Neuronal stem cell (in vitro differentiated cells): ENCODE results near the gene HLA-DRB1.

Source experiments
- DNase-seq: peaks from one replicate; pipeline ENCODE4 v3.0.0-alpha.2; 2013; ENCODE audit warnings: low spot score
- H2AFZ ChIP-seq: one replicate; pipeline ENCODE4 v1.6.1; 2013; ENCODE audit warnings: mild to moderate bottlenecking, low read length, inconsistent platforms
- H2AK5ac ChIP-seq: 2 replicates; pipeline ENCODE4 v1.6.1; 2013; ENCODE audit warnings: low read depth, mild to moderate bottlenecking, inconsistent platforms, low read length, moderate library complexity, mixed read lengths
- H2BK120ac ChIP-seq: 2 replicates; pipeline ENCODE4 v1.6.1; 2013; ENCODE audit warnings: low read depth, mild to moderate bottlenecking, inconsistent platforms, low read length, moderate library complexity, mixed read lengths
- H2BK12ac ChIP-seq: one replicate; pipeline ENCODE4 v1.6.1; 2013; ENCODE audit warnings: low read length, inconsistent platforms
- H2BK15ac ChIP-seq: 2 replicates; pipeline ENCODE4 v1.6.1; 2013; ENCODE audit warnings: mild to moderate bottlenecking, low read length, inconsistent platforms, mixed read lengths
- H2BK5ac ChIP-seq: one replicate; pipeline ENCODE4 v1.6.1; 2013; ENCODE audit warnings: inconsistent platforms, mild to moderate bottlenecking, low read length, moderate library complexity
- H3K14ac ChIP-seq: one replicate; pipeline ENCODE4 v1.6.1; 2013; ENCODE audit warnings: low read length, inconsistent platforms
- H3K18ac ChIP-seq: 2 replicates; pipeline ENCODE4 v1.6.1; 2013; ENCODE audit warnings: low read length, inconsistent platforms
- H3K23ac ChIP-seq: 2 replicates; pipeline ENCODE4 v1.6.1; 2013; ENCODE audit warnings: low read depth, mild to moderate bottlenecking, mixed read lengths, low read length, inconsistent platforms; ENCODE audit not compliant: poor library complexity
- H3K27ac ChIP-seq: replicated peaks from 3 replicates; pipeline ENCODE4 v1.5.1; 2013; ENCODE audit warnings: low read length, inconsistent platforms
- H3K27me3 ChIP-seq, 3 experiments: 2 replicates each; pipeline ENCODE4 v1.6.1; 2013; ENCODE audit warnings: low read length in 3 of 3, mild to moderate bottlenecking in 2 of 3, inconsistent platforms in 1 of 3, low read depth in 1 of 3, mixed read lengths in 1 of 3, moderate library complexity in 1 of 3; ENCODE audit not compliant: control insufficient read depth in 3 of 3, insufficient read depth in 3 of 3
- H3K36me3 ChIP-seq, 2 donors: replicated peaks in 1 of 2; 2 replicates each; pipeline ENCODE4 v1.6.1; 2013; ENCODE audit warnings: low read length in 2 of 2; ENCODE audit not compliant: control insufficient read depth in 2 of 2, insufficient read depth in 2 of 2
- H3K4ac ChIP-seq: 2 replicates; pipeline ENCODE4 v1.6.1; 2013; ENCODE audit warnings: inconsistent platforms, mild to moderate bottlenecking, low read length, moderate library complexity
- H3K4me1 ChIP-seq, 2 donors: 1 replicate in 1 of 2; 2 replicates in 1 of 2; pipeline ENCODE4 v1.6.1; 2013; ENCODE audit warnings: low read length in 2 of 2, low read depth in 1 of 2; ENCODE audit not compliant: control insufficient read depth in 2 of 2, insufficient read depth in 1 of 2
- H3K4me2 ChIP-seq: one replicate; pipeline ENCODE4 v1.6.1; 2013; ENCODE audit warnings: mild to moderate bottlenecking, low read length, inconsistent platforms; ENCODE audit not compliant: insufficient read depth, poor library complexity, severe bottlenecking
- H3K4me3 ChIP-seq, 2 donors: 2 replicates each; pipeline ENCODE4 v1.5.1; 2013; ENCODE audit warnings: low read length in 2 of 2, mild to moderate bottlenecking in 2 of 2, inconsistent platforms in 1 of 2, moderate library complexity in 1 of 2
- H3K79me1 ChIP-seq: one replicate; pipeline ENCODE4 v1.6.1; 2013; ENCODE audit warnings: low read depth, mild to moderate bottlenecking, inconsistent platforms, low read length, moderate library complexity
- H3K9ac ChIP-seq: one replicate; pipeline ENCODE4 v1.6.1; 2013; ENCODE audit warnings: mild to moderate bottlenecking, low read depth, low read length, inconsistent platforms; ENCODE audit not compliant: poor library complexity
- H3K9me3 ChIP-seq, 2 donors: replicated peaks in 1 of 2; 2 replicates each; pipeline versions ENCODE3 to v1.6.1; 2013; ENCODE audit warnings: low read length in 2 of 2, mild to moderate bottlenecking in 2 of 2, inconsistent platforms in 1 of 2, low read depth in 1 of 2, mixed read lengths in 1 of 2, moderate library complexity in 1 of 2; ENCODE audit not compliant: control insufficient read depth in 2 of 2, insufficient read depth in 1 of 2
- H4K8ac ChIP-seq: one replicate; pipeline ENCODE4 v1.6.1; 2013; ENCODE audit warnings: low read depth, mild to moderate bottlenecking, inconsistent platforms, low read length, moderate library complexity
- H4K91ac ChIP-seq: one replicate; pipeline ENCODE4 v1.6.1; 2013; ENCODE audit warnings: low read length, low read depth, mild to moderate bottlenecking, inconsistent platforms; ENCODE audit not compliant: poor library complexity
- WGBS, 2 donors: extraction: QIAGEN DNeasy Blood & Tissue Kit; methylation state at CpG; one replicate each; pipeline ENCODE4 v1.1.7; 2013; ENCODE audit warnings: missing lambda C conversion rate in 2 of 2, mixed read lengths in 1 of 2; ENCODE audit not compliant: insufficient read length in 2 of 2, insufficient replicate concordance in 1 of 2; ENCODE audit errors: extremely low coverage in 2 of 2; 5-methylcytosine and 5-hydroxymethylcytosine counted together

Gene HLA-DRB1

GRCh38 chr6:32613475-32613874 lies 23.8 kb upstream of the HLA-DRB1 start:
- Histone ChIP-seq H2BK5ac (no peak overlapping the region), H3K4me3 (no peak overlapping the region), H3K4me2 (no peak overlapping the region), H2BK12ac (no peak overlapping the region), H2BK120ac (no peak overlapping the region), H2BK15ac (no peak overlapping the region), H3K27ac (no peak overlapping the region), H2AFZ (no peak overlapping the region), H3K23ac (no peak overlapping the region), H3K4ac (no peak overlapping the region), H3K27me3 (no peaks in the 10 kb centered on the region), H4K91ac (no peak overlapping the region), H2AK5ac (no peak overlapping the region), H3K18ac (no peak overlapping the region), H4K8ac (no peak overlapping the region), H3K36me3 (no peaks in the 10 kb centered on the region), H3K14ac (no peak overlapping the region), H3K9me3 (no peaks in the 10 kb centered on the region), H3K9ac (no peak overlapping the region), H3K4me1 (no peaks in the 10 kb centered on the region), H3K79me1 (no peaks in the 10 kb centered on the region)
- no peak for DNase-seq
- WGBS, 2 donors: no CpG with 5 or more reads among the region's 6 CpGs

GRCh38 chr6:32610682-32611296 lies 21.1 kb upstream of the HLA-DRB1 start:
- DNase-seq: no peak
- H3K18ac ChIP-seq: no peak overlapping the region
- H3K27ac ChIP-seq: no peak overlapping the region
- no peak overlapping the region for H2AFZ ChIP-seq
- no peak overlapping the region for H3K4ac ChIP-seq
- H3K4me2 ChIP-seq: no peak overlapping the region
- H2BK5ac ChIP-seq: no peak overlapping the region
- no peak overlapping the region for H3K9ac ChIP-seq
- no peak overlapping the region for H2BK120ac ChIP-seq
- no peak overlapping the region for H2BK12ac ChIP-seq
- WGBS, 2 donors: no CpG with 5 or more reads among the region's 3 CpGs
- no peaks in the 10 kb centered on the region for H3K27me3 ChIP-seq
- H4K91ac ChIP-seq: no peak overlapping the region
- no peak overlapping the region for H3K23ac ChIP-seq
- H3K14ac ChIP-seq: no peak overlapping the region
- H3K4me1 ChIP-seq: no peaks in the 10 kb centered on the region
- no peaks in the 10 kb centered on the region for H3K79me1 ChIP-seq
- H3K4me3 ChIP-seq: no peak overlapping the region
- H3K36me3 ChIP-seq: no peaks in the 10 kb centered on the region
- H2BK15ac ChIP-seq: no peak overlapping the region
- no peak overlapping the region for H2AK5ac ChIP-seq
- H3K9me3 ChIP-seq: no peaks in the 10 kb centered on the region
- H4K8ac ChIP-seq: no peak overlapping the region

GRCh38 chr6:32609731-32610640 lies 20.3 kb upstream of the HLA-DRB1 start:
- WGBS, 2 donors: 100% methylated on average over 1 of the region's 8 CpGs; no CpG with 5 or more reads in 1 of the 2 donors

GRCh38 chr6:32609391-32609730 lies 19.7 kb upstream of the HLA-DRB1 start:
- H3K27ac ChIP-seq: no peak overlapping the region
- no peaks in the 10 kb centered on the region for H3K36me3 ChIP-seq
- DNase-seq: no peak
- no peak overlapping the region for H2BK12ac ChIP-seq
- H3K4me3 ChIP-seq: no peak overlapping the region
- H2AFZ ChIP-seq: peak overlapping the region; percentile 43
- H2BK5ac ChIP-seq: no peak overlapping the region
- no peak overlapping the region for H4K91ac ChIP-seq
- H3K9me3 ChIP-seq: no peaks in the 10 kb centered on the region
- no peaks in the 10 kb centered on the region for H3K27me3 ChIP-seq
- no peak overlapping the region for H3K4me2 ChIP-seq
- no peak overlapping the region for H3K18ac ChIP-seq
- no peak overlapping the region for H3K23ac ChIP-seq
- no peak overlapping the region for H3K4ac ChIP-seq
- WGBS, 2 donors: 100% methylated on average over 3 of the region's 3 CpGs
- H3K9ac ChIP-seq: no peak overlapping the region
- no peak overlapping the region for H4K8ac ChIP-seq
- H3K4me1 ChIP-seq: no peaks in the 10 kb centered on the region
- H3K79me1 ChIP-seq: no peaks in the 10 kb centered on the region
- H3K14ac ChIP-seq: no peak overlapping the region
- no peak overlapping the region for H2BK120ac ChIP-seq
- H2BK15ac ChIP-seq: no peak overlapping the region
- no peak overlapping the region for H2AK5ac ChIP-seq

More at GRCh38 chr6:32609731-32610640, 20.3 kb upstream of the HLA-DRB1 start:
- Histone ChIP-seq H3K18ac (no peak overlapping the region), H3K27me3 (no peaks in the 10 kb centered on the region), H3K36me3 (no peaks in the 10 kb centered on the region), H3K79me1 (no peaks in the 10 kb centered on the region), H3K4me3 (no peak overlapping the region), H2BK5ac (no peak overlapping the region), H2BK15ac (no peak overlapping the region), H3K27ac (no peak overlapping the region), H3K23ac (no peak overlapping the region), H3K4ac (no peak overlapping the region), H2AK5ac (no peak overlapping the region), H3K9ac (no peak overlapping the region), H3K4me1 (no peaks in the 10 kb centered on the region), H3K14ac (no peak overlapping the region), H3K9me3 (no peaks in the 10 kb centered on the region), H2BK120ac (no peak overlapping the region), H2BK12ac (no peak overlapping the region), H4K91ac (no peak overlapping the region), H4K8ac (no peak overlapping the region), H3K4me2 (peak overlapping the region; percentile 11), H2AFZ (peak overlapping the region; percentile 43)
- DNase-seq: peak; percentile 94
